GM23248 (cell line): ENCODE data around the gene AMPD3. TPM values are rescaled to one million over a fixed set of nuclear protein-coding genes. Genes with fewer than 3 reads are reported as not detected.

Experiments
- DNase-seq: peaks from one replicate; pipeline ENCODE4 v3.0.0-alpha.2; 2015
- H2AFZ ChIP-seq: fragments of 200-600 bp; sonication (generic); 2 replicates; pipeline ENCODE4 v1.6.1; 2016; ENCODE audit warnings: antibody characterized with exemption
- H3F3A ChIP-seq: fragments of 200-600 bp; sonication (generic); 2 replicates; pipeline ENCODE4 v1.6.1; 2016; ENCODE audit warnings: mild to moderate bottlenecking, antibody characterized with exemption, mixed run types; ENCODE audit not compliant: insufficient read depth
- H3K27ac ChIP-seq: fragments of 200-600 bp; sonication (generic); 2 replicates; pipeline ENCODE4 v1.5.1; 2016; ENCODE audit warnings: mild to moderate bottlenecking
- H3K27me3 ChIP-seq: fragments of 200-600 bp; sonication (generic); replicated peaks from 2 replicates; pipeline ENCODE4 v1.6.1; 2016; ENCODE audit warnings: mild to moderate bottlenecking; ENCODE audit not compliant: insufficient read depth
- H3K36me3 ChIP-seq: fragments of 200-600 bp; sonication (generic); 2 replicates; pipeline ENCODE4 v1.6.1; 2016; ENCODE audit warnings: low read depth, mild to moderate bottlenecking
- H3K4me1 ChIP-seq: fragments of 200-600 bp; sonication (generic); 2 replicates; pipeline ENCODE4 v1.6.1; 2016; ENCODE audit warnings: mild to moderate bottlenecking; ENCODE audit not compliant: insufficient read depth
- H3K4me2 ChIP-seq: fragments of 200-600 bp; sonication (generic); one replicate; pipeline ENCODE4 v1.6.1; 2016; ENCODE audit warnings: mild to moderate bottlenecking; ENCODE audit not compliant: unreplicated experiment
- H3K4me3 ChIP-seq: fragments of 200-600 bp; sonication (generic); 2 replicates; pipeline ENCODE4 v1.5.1; 2016; ENCODE audit warnings: mild to moderate bottlenecking
- H3K79me2 ChIP-seq: fragments of 200-600 bp; sonication (generic); 2 replicates; pipeline ENCODE4 v1.6.1; 2016; ENCODE audit warnings: mild to moderate bottlenecking; ENCODE audit not compliant: insufficient read depth
- H3K9ac ChIP-seq: fragments of 200-600 bp; sonication (generic); 2 replicates; pipeline ENCODE4 v1.6.1; 2016; ENCODE audit warnings: mild to moderate bottlenecking
- H3K9me2 ChIP-seq: fragments of 200-600 bp; sonication (generic); 2 replicates; pipeline ENCODE4 v1.6.1; 2016; ENCODE audit warnings: mixed run types, mild to moderate bottlenecking, moderate library complexity; ENCODE audit not compliant: insufficient read depth
- H3K9me3 ChIP-seq: fragments of 200-600 bp; sonication (generic); one replicate; pipeline ENCODE4 v1.6.1; 2017; ENCODE audit warnings: low read depth
- H4K20me1 ChIP-seq: fragments of 200-600 bp; sonication (generic); 2 replicates; pipeline ENCODE4 v1.6.0; 2016; ENCODE audit not compliant: insufficient read depth
- EZH2 ChIP-seq: fragments of 200-600 bp; sonication (generic); IDR thresholded peaks from 2 replicates; pipeline ENCODE4 v1.6.1; 2018; ENCODE audit warnings: antibody characterized with exemption, mild to moderate bottlenecking; ENCODE audit not compliant: insufficient read depth, poor library complexity, severe bottlenecking
- EZH2phosphoT487 ChIP-seq: fragments of 200-600 bp; sonication (generic); IDR thresholded peaks from 2 replicates; pipeline ENCODE4 v1.6.1; 2018; ENCODE audit warnings: antibody characterized with exemption, moderate library complexity, mild to moderate bottlenecking, low read depth; ENCODE audit not compliant: insufficient read depth
- WGBS, 2 experiments: methylation state at CpG; one replicate each; pipeline ENCODE4 v1.1.6; 2015 to 2017; ENCODE audit warnings: low lambda C conversion rate in 2 of 2, low coverage in 1 of 2; ENCODE audit errors: missing lambda C conversion rate in 2 of 2; 5-methylcytosine and 5-hydroxymethylcytosine counted together
- in situ Hi-C: fragments of 300-500 bp; cut with MboI; formaldehyde crosslinking; loops from 2 replicates; pipeline ENCODE4 v1.15.0; 2020
- polyA plus RNA-seq: library from polyadenylated mRNA; unstranded; fragments of >200 nt; fragmentation: Nextera tagmentation; extraction: Ambion mirVana; gene quantifications from 2 replicates; pipeline ENCODE4 v1.2.1, GENCODE V29; 2016
- total RNA-seq: library from RNA; depleted of rRNA; stranded (reverse); fragments of >200 nt; shearing (Covaris generic); gene quantifications from 2 replicates; pipeline ENCODE4 v1.2.3, GENCODE V29; 2014

AMPD3 gene
- total and polyA plus RNA-seq, 2 experiments from 2014 or later: 3.3 to 4.9 TPM

- Histone ChIP-seq H3K9ac (no peak overlapping the region), H3K27ac (no peak overlapping the region), H3F3A (peaks cover 30% of the 10 kb centered on the region), H4K20me1 (no peaks in the 10 kb centered on the region), H3K4me1 (peaks cover 20% of the 10 kb centered on the region), H3K36me3 (no peaks in the 10 kb centered on the region; the same call in 1 of the 2 replicates), H3K4me3 (no peak overlapping the region), H3K4me2 (no peak overlapping the region), H3K27me3 (no peaks in the 10 kb centered on the region), H3K9me2 (no peaks in the 10 kb centered on the region), H3K9me3 (no peaks in the 10 kb centered on the region), H2AFZ (no peak overlapping the region), H3K79me2 (no peaks in the 10 kb centered on the region)
- WGBS, 2 experiments: 95 to 97% methylated on average over 18 of the region's 18 CpGs
- in situ Hi-C loops: no loop called here
- no peak for DNase-seq
- TF ChIP-seq EZH2 (no peak), EZH2phosphoT487 (no peak)
Observed at GRCh38 chr11:10493041-10493663, 38.1 kb downstream of the AMPD3 start.

- H3K9me3 ChIP-seq: no peaks in the 10 kb centered on the region
- peaks cover 19% of the 10 kb centered on the region for H3K4me1 ChIP-seq
- WGBS, 2 experiments: 97 to 98% methylated on average over 14 of the region's 14 CpGs
- H3K9me2 ChIP-seq: no peaks in the 10 kb centered on the region
- no peaks in the 10 kb centered on the region for H3K79me2 ChIP-seq
- no peak overlapping the region for H3K9ac ChIP-seq
- no peak overlapping the region for H3K4me2 ChIP-seq
- H4K20me1 ChIP-seq: no peaks in the 10 kb centered on the region
- H3K27ac ChIP-seq: no peak overlapping the region
- H3K4me3 ChIP-seq: no peak overlapping the region
- H3F3A ChIP-seq: peaks cover 27% of the 10 kb centered on the region
- in situ Hi-C loops: loop anchor here (5.0 kb wide), 1 partner anchor 48 kb away; no protein-coding TSS in a partner anchor
- no peak for DNase-seq
- H3K36me3 ChIP-seq: no peaks in the 10 kb centered on the region; the same call in 1 of the 2 replicates
- H3K27me3 ChIP-seq: no peaks in the 10 kb centered on the region
- TF ChIP-seq EZH2phosphoT487: no peak
- no peak for TF ChIP-seq EZH2
- H2AFZ ChIP-seq: no peak overlapping the region
Observed at GRCh38 chr11:10494636-10495463, 39.8 kb downstream of the AMPD3 start.

DNA sequence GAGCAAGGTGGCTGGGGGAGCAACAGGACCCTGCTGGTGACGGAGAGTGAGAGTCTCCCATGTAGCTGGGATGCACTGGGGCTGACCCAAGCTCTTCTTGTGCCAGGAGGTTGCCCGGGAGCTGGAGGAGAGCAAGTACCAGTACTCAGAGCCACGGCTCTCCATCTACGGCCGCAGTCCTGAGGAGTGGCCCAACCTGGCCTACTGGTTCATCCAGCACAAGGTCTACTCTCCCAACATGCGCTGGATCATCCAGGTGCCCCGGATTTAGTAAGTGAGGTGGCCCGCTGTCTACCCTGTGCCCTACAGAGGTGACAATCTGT lies 40.4 kb downstream of the AMPD3 start:
- Histone ChIP-seq H3K9ac (no peak overlapping the region), H3K27ac (no peak overlapping the region), H3K9me3 (no peaks in the 10 kb centered on the region), H2AFZ (no peak overlapping the region), H3K9me2 (no peaks in the 10 kb centered on the region), H3K4me1 (peaks cover 13% of the 10 kb centered on the region), H3K4me2 (no peak overlapping the region), H3K27me3 (no peaks in the 10 kb centered on the region), H3K36me3 (no peaks in the 10 kb centered on the region; the same call in 1 of the 2 replicates), H3F3A (peaks cover 21% of the 10 kb centered on the region), H3K79me2 (no peaks in the 10 kb centered on the region), H4K20me1 (no peaks in the 10 kb centered on the region), H3K4me3 (no peak overlapping the region)
- no peak for DNase-seq
- WGBS, 2 experiments: 92% methylated on average over 8 of the region's 8 CpGs
- in situ Hi-C loops: loop anchor here (5.0 kb wide), 1 partner anchor 48 kb away; no protein-coding TSS in a partner anchor
- TF ChIP-seq EZH2: no peak
- TF ChIP-seq EZH2phosphoT487: no peak

DNA sequence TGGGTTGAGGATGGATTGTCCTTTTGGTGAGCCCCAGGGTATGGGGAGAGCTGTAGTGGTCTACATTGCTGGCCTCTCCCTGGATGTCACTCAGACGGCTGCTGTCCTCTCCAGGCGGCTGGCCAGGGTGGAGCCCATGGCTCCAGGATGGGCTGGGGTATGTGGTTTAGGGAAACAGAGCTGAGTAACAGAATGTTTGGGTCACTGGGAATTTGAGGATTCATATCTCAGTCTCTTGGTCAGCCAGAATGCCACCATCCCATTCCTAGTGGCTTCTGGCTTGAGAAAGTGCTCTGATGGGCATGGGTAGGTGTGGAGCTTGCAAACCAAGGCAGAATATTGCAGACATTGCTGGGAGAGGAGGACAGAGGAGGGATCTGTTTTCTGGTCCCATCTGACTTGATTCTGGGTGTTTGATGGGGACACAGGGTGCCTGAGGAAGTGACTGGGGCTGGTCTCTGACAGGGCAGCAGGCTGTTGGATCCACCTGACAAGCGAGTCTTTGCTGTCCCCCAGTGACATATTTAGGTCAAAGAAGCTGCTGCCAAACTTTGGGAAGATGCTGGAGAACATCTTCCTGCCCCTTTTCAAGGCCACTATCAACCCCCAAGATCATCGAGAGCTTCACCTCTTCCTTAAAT lies 41.4 kb downstream of the AMPD3 start:
- Histone ChIP-seq H3K4me2 (no peak overlapping the region), H4K20me1 (no peaks in the 10 kb centered on the region), H3K4me1 (peaks cover 3% of the 10 kb centered on the region), H3K9me2 (no peaks in the 10 kb centered on the region), H3K4me3 (no peak overlapping the region), H3K27ac (no peak overlapping the region), H2AFZ (no peak overlapping the region), H3K9me3 (no peaks in the 10 kb centered on the region), H3K36me3 (no peaks in the 10 kb centered on the region; the same call in 1 of the 2 replicates), H3K79me2 (no peaks in the 10 kb centered on the region), H3K27me3 (no peaks in the 10 kb centered on the region), H3K9ac (no peak overlapping the region), H3F3A (peaks cover 11% of the 10 kb centered on the region)
- in situ Hi-C loops: loop anchor here (5.0 kb wide), 1 partner anchor 49 kb away; no protein-coding TSS in a partner anchor
- TF ChIP-seq EZH2phosphoT487 (no peak), EZH2 (no peak)
- WGBS, 2 experiments: 93 to 98% methylated on average over 4 of the region's 4 CpGs
- no peak for DNase-seq
